ENCODE results near the gene LHFPL4. TPM values are rescaled to one million over a fixed set of nuclear protein-coding genes. Genes with fewer than 3 reads are reported as not detected.

The LHFPL4 gene
- total RNA-seq, 1 donor from 2014 or later: not detected

- no peak for TF ChIP-seq CTCF (IDR thresholded peaks at IDR 0.05; ENCODE audit: insufficient read depth, low read length, poor library complexity, severe bottlenecking)
- H3K36me3 ChIP-seq (ENCODE audit: control insufficient read depth, insufficient read depth, low read length): peaks cover 8% of the 10 kb centered on the region
- no peaks in the 10 kb centered on the region for H3K27me3 ChIP-seq (ENCODE audit: control insufficient read depth, insufficient read depth, low read length)
- DNase-seq (ENCODE audit: low read depth): no peak
- no peak overlapping the region for H3K4me3 ChIP-seq (ENCODE audit: low read depth, low read length)
Measured at GRCh38 chr3:9476935-9477334, 76.7 kb downstream of the LHFPL4 start.

GRCh38 chr3:9474482-9474881 is 79.1 kb downstream of the LHFPL4 start:
- no peak for DNase-seq (ENCODE audit: low read depth)
- Histone ChIP-seq H3K36me3 (ENCODE audit: control insufficient read depth, insufficient read depth, low read length) (peaks cover 12% of the 10 kb centered on the region), H3K4me3 (ENCODE audit: low read depth, low read length) (no peak overlapping the region), H3K27me3 (ENCODE audit: control insufficient read depth, insufficient read depth, low read length) (no peaks in the 10 kb centered on the region)
- TF ChIP-seq CTCF (IDR thresholded peaks at IDR 0.05; ENCODE audit: insufficient read depth, low read length, poor library complexity, severe bottlenecking): no peak

- DNase-seq (ENCODE audit: low read depth): no peak
- no peaks in the 10 kb centered on the region for H3K27me3 ChIP-seq (ENCODE audit: control insufficient read depth, insufficient read depth, low read length)
- TF ChIP-seq CTCF (IDR thresholded peaks at IDR 0.05; ENCODE audit: insufficient read depth, low read length, poor library complexity, severe bottlenecking): no peak
- H3K36me3 ChIP-seq (ENCODE audit: control insufficient read depth, insufficient read depth, low read length): peaks cover 12% of the 10 kb centered on the region
- no peak overlapping the region for H3K4me3 ChIP-seq (ENCODE audit: low read depth, low read length)
Measured at GRCh38 chr3:9473496-9474065, 80.0 kb downstream of the LHFPL4 start.

- DNase-seq (ENCODE audit: low read depth): no peak
- Histone ChIP-seq H3K27me3 (ENCODE audit: control insufficient read depth, insufficient read depth, low read length) (no peaks in the 10 kb centered on the region), H3K4me3 (ENCODE audit: low read depth, low read length) (no peak overlapping the region), H3K36me3 (ENCODE audit: control insufficient read depth, insufficient read depth, low read length) (peaks cover 9% of the 10 kb centered on the region)
- TF ChIP-seq CTCF (IDR thresholded peaks at IDR 0.05; ENCODE audit: insufficient read depth, low read length, poor library complexity, severe bottlenecking): no peak
Measured at GRCh38 chr3:9469986-9470385, 83.6 kb downstream of the LHFPL4 start.

GRCh38 chr3:9468460-9468859 is 85.2 kb downstream of the LHFPL4 start:
- no peak for DNase-seq (ENCODE audit: low read depth)
- TF ChIP-seq CTCF (IDR thresholded peaks at IDR 0.05; ENCODE audit: insufficient read depth, low read length, poor library complexity, severe bottlenecking): no peak
- H3K27me3 ChIP-seq (ENCODE audit: control insufficient read depth, insufficient read depth, low read length): no peaks in the 10 kb centered on the region
- no peak overlapping the region for H3K4me3 ChIP-seq (ENCODE audit: low read depth, low read length)
- H3K36me3 ChIP-seq (ENCODE audit: control insufficient read depth, insufficient read depth, low read length): peaks cover 8% of the 10 kb centered on the region

GRCh38 chr3:9467451-9467850 is 86.2 kb downstream of the LHFPL4 start:
- H3K36me3 ChIP-seq (ENCODE audit: control insufficient read depth, insufficient read depth, low read length): peaks cover 6% of the 10 kb centered on the region
- no peak for DNase-seq (ENCODE audit: low read depth)
- no peaks in the 10 kb centered on the region for H3K27me3 ChIP-seq (ENCODE audit: control insufficient read depth, insufficient read depth, low read length)
- no peak overlapping the region for H3K4me3 ChIP-seq (ENCODE audit: low read depth, low read length)
- TF ChIP-seq CTCF (IDR thresholded peaks at IDR 0.05; ENCODE audit: insufficient read depth, low read length, poor library complexity, severe bottlenecking): no peak

Measured in kidney epithelial cell (primary cell).